ENCODE measurements around the gene SCN8A.

- TF ChIP-seq, protein P1, sequence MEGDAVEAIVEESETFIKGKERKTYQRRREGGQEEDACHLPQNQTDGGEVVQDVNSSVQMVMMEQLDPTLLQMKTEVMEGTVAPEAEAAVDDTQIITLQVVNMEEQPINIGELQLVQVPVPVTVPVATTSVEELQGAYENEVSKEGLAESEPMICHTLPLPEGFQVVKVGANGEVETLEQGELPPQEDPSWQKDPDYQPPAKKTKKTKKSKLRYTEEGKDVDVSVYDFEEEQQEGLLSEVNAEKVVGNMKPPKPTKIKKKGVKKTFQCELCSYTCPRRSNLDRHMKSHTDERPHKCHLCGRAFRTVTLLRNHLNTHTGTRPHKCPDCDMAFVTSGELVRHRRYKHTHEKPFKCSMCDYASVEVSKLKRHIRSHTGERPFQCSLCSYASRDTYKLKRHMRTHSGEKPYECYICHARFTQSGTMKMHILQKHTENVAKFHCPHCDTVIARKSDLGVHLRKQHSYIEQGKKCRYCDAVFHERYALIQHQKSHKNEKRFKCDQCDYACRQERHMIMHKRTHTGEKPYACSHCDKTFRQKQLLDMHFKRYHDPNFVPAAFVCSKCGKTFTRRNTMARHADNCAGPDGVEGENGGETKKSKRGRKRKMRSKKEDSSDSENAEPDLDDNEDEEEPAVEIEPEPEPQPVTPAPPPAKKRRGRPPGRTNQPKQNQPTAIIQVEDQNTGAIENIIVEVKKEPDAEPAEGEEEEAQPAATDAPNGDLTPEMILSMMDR (IDR thresholded peaks at IDR 0.05), result no peak
- TF ChIP-seq EP300 (IDR thresholded peaks at IDR 0.05) (no peak), POLR2AphosphoS5 (IDR thresholded peaks at IDR 0.05) (no peak), POLR2A (IDR thresholded peaks at IDR 0.05) (no peak)
Observed at GRCh38 chr12:51777973-51778372, 186.9 kb downstream of the SCN8A start.
